Amniotic stem cell (primary cell): ENCODE measurements around the gene TECR.
"Not testable (repeated sequence)": the region's sequence is repeated elsewhere in the genome, so short reads cannot be mapped to it uniquely, and the experiment has no call there.

Experiments
- DNase-seq: peaks from one replicate; lab custom pipeline; 2025; lab: John Stamatoyannopoulos, UW

TECR gene

DNA sequence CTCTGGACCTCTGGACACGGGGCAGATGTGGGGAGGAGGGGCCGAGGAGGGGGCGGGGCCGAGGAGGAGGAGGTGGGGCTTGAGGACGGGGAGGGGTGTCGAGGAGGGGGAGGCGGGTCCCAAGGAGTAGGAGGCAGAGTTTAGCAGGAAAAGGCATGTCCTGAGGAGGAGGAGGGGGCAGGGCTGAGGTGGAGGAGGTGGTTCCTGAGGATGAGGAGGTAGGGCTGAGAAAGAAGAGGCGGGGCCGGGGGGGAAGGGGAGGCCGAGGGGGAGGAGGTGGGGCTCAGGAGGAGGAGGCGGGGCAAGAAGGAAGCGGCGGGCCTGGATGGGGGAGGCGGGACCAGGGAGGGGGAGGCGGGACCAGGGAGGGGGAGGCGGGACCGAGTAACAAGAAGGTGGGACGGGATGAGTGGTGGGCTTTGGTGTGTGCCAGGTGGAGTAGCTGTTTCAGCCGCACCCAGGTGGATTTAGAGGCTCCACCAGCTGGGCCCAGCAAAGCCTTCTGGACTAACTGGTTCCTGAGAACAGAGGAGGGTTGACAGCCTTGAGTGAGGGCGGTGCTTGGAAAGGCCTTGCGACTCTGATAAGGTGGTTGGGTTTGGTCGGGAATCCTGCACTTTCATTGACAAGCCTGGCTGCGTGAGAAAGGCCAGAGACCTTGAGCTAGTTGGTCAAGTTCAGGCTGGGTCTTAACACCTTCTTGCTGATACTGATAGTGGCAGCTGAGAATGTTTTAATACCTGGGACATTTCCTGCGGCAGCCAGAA lies 7.7 kb downstream of the TECR start:
- DNase-seq, result no peak

DNA sequence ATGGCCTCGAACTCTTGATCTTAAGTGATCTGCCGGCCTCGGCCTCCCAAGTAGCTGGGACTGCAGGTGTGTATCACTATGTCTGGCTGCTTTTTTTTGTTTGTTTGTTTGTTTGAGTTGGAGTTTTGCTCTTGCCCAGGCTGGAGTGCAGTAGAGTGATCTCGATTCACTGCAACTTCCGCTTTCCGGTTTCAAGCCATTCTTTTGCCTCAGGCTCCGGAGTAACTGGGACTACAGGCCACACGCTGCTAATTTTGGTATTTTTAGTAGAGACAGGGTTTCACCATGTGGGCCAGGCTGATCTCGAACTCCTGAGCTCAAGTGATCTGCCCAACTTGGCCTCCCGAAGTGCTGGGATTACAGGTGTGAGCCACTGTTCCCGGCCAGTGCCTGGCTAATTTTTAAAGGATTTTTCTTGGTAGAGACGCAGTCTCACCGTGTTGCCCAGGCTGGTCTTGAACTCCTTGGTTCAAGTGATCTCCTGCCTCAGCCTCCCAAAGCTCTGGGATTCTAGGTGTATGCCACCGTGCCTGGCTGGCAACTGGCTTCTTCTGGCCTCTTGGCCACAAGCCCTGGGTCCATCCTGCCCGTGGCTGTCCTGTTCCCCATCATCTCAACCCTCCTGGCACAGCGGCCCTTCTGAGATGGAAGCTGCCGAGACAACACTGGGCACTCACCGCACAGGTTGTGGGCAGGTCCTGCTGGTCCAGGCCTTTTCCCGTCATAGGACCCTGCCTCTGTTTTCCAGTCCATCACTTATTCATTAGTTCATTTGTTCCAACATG lies 11.5 kb downstream of the TECR start:
- DNase-seq, result no peak

DNA sequence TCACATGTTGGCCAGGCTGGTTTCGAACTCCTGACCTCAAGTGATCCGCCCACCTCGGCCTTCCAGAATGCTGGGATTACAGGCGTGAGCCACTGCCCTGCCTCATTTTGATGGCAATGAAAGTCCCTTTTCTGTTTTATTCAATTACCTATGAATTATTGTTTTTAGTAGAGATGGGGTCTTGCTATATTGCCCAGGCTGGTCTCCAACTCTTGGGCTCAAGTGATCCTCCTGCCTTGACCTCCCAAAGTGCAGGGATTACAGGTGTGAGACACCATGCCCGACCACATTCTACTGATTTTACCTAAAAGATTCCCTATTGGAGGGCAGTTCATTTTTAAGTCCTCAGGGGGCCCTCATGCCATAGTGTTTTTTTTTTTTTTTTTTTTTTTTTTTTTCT lies 12.6 kb downstream of the TECR start:
- not testable (repeated sequence) for DNase-seq

DNA sequence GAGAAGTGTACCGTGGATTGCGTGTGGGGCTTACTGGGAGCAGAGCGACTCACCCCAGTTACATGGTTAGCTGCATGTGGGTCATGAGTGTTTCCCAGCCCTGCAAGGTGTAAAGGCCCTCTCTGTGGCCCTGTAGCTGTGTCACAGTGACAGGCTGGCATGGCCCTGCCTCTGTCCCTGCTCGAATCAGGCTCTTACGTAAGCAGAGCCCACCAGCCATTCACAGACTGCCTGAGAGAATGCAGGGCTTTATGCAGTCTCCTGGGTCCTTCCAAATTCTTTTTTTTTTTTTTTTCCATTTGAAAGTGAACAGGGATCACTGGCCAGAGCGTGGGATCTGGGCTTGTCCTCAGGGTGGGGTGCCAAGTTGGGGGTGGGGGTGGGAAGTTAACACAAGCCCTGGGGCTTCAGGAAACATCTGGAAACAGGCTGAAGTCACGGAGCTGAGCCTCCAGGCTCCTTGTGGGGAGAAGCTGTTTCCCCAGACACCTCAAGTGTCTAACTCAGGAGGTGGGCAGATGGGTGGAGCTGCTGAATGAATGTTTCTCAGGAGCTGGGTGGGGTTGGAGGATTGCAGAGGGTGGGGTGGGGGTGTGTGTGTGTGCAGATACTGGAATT lies 13.4 kb downstream of the TECR start:
- DNase-seq, result no peak

DNA sequence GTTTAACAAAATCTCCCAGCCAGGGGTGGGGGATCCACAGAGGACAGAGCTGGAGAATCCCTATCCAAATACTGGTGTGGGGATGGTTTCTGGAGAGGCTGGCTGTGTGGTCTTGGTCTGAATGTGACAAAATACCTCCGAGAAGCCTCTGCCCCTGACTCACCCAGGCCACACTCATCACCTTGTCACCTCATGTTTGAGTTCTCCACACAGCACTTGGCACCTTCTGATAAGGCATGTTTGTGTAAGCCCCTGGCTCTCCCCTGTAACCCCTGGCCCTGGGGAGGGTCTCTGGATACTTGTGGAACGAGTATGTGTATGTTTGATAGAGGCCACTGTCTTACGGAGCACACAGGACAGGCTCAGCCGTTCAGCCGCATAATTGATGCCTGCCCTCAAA lies 14.7 kb downstream of the TECR start:
- DNase-seq, result no peak

DNA sequence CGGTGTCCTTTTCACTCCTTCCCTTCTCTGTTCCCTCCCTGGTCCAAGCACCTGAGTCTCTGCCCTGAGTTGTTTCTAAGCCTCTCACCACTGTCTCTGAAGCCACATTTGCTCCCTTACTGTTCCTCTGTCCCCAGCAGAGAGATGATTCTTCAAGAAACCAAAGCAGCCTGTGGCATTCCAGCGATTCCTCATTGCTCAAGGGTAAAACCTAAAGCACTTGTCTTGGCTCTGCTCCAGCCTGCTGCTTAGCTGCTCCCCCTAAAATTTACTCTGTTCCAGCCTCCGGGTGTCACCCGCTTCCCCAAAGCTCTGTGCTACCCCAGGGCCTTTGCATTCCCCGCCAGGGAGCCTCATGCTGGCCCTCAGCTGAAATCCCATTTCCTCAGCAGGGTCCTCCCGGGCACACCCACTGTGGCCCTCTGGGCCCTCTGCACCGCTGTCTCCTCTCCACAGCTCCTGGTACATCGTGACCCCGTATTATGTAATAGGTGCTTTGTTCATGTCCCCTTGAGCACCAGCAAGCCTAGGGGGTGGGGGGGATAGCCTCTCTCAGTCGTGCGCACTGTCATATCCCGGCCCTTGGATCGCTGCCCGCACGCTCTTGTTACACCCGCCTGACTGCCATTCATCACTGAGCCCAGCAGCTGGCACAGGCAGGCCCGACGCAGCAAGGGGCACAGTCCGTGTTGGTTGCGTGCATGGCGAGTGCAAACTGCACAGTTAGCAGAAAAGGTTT lies 15.8 kb downstream of the TECR start:
- DNase-seq, result no peak

DNA sequence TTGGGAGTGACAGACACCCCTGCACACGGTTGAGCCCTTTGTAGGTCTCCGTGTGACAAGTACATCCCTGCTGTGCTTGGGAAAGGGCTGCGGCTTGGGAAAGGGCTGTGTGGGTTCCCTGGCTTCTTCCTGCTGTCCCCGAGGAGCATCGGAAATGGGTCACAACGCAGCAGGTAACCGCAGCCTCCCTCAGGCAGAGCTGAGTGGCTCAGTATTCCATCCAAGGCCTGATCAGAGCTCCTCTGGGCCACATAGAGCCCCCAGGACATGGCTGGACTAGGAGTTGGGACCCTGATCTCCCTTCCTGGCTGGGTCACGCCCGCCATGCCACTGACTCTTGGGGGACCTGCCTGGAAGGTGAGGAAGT lies 16.3 kb downstream of the TECR start:
- DNase-seq, result no peak

DNA sequence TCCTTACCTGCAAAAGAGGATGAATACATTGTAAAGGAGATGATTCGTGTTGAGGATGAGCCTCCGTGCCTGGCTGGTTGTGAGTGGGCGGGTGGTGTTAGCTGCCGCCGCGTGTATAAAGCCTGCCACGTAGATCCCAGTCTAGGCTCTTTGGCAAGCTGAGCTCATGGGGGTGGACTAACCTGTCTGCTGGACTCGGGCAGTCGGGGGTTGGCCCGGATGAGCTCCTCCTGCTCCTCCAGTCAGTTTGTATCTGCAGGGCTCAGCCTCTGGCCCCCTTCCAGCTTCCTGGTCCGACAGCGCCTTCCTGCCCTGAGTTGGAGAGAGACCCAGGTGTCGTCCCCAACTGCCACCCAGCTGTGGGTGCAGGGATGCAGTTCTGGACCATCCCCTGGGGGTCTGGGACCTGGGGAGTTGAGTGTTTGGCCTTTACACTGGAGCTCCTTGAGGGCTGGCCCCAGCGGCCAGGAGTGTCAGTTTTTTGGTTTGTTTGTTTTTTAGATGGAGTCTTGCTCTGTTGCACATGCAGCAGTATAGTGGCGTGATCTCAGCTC lies 20.9 kb downstream of the TECR start:
- DNase-seq, result no peak

DNA sequence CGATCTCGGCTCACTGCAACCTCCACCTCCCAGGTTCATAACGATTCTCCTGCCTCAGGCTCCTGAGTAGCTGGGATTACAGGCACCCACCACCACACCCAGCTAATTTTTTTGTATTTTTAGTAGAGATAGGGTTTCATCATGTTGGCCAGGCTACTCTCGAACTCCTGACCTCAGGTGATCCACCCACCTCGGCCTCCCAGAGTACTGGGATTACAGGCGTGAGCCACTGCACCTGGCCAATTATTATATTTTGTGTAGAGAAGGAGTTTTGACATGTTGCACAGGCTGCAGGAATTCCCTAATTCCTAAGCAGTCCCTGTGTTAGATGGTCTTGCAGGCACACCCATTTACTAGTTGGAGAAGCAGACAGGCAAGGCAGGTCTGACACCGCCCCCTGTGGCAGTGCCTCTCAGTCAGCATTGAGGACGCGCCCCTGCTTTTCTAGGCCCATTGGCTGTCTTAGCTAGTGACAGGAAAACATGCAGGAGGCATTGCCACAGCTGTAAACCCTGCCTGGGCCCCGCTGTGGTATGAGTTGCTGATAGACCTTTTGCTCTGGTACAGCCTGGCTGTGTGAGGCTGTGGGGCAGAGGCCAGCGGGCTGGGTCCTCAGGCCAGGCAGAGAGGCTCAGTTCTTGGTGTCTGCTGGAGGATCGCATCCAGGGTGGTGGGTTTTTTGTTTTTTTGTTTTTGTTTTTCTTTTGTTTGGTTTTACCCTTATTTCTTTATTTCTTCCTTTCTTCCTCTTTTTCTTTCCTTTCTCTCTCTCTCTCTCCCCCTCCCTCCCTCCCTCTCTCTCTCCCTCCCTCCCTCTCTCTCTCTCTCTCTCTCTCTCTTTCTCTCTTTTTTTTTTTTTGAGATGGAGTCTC lies 22.0 kb downstream of the TECR start:
- not testable (repeated sequence) for DNase-seq

DNA sequence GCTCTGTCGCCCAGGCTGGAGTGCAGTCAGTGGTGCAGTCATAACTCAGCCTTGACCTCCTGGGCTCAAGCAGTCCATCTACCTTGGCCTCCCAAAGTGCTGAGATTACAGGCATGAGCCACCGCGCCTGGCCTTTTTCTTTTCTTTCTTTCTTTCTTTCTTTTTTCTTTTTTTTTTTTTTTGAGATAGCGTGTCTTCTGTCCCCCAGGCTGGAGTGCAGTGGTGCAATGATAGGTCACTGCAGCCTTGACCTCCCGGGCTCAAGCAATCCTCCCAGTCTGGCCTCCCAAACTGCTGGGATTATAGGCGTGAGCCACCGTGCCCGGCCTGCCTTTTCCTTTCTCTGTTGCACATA lies 22.6 kb downstream of the TECR start:
- not testable (repeated sequence) for DNase-seq

DNA sequence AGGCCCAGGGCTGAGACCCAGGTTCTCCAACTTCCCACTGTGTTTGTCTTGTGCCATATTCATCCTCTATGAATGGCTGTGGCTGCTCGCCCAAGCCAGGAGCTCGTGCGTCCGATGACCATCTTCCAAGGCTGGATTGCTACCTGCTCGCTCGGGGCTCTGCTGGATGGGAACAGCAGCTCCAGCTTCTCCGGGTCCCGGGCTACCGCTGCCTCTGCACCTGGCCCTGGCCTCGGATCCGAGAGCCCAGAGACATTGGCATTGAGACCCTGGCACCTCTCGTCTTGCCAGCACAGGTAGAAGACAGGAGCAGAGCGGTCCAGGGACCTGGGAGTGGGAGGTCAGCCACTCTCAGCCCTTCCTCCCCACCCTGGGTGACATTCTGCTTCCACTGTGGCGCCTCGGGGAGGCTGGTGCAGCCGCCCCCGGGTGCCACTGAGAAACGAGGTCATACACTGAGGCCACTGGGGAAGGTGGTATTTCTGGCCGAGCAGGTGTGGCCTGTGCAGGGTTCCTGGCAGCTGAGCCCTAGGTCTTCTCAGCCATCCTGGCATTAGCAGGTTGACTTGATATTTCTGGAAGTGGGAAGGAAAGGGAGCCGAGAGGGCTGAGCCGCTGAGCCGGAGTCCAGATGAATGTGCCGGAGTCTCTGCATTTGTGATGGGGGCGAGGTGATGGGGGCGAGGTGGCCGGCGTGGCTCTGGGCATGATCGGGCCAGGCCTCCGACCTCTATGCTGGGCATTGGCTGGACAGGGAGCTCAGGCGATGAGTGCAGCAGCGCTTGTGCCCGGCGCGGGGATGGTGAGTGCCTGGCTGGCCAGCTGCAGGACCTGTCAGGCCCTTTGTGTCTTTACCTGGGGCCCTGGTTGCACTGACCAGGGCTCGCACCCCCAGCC lies 23.9 kb downstream of the TECR start:
- DNase-seq, result no peak

DNA sequence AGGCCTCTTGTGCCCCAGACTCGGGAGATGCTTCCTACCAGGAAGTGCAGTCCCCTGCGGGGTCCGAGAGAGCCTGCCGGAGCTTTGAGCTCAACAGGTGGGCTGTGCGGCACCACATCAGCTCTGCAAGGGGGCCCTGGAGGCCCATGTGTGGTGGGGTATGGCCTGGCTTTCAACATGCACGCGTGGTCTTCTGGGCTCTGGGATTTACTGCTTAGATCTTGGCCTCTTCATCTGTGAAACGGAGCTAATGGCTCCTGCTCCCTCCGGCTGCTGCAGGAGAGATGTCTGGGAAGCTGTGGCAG lies 24.5 kb downstream of the TECR start:
- no peak for DNase-seq

DNA sequence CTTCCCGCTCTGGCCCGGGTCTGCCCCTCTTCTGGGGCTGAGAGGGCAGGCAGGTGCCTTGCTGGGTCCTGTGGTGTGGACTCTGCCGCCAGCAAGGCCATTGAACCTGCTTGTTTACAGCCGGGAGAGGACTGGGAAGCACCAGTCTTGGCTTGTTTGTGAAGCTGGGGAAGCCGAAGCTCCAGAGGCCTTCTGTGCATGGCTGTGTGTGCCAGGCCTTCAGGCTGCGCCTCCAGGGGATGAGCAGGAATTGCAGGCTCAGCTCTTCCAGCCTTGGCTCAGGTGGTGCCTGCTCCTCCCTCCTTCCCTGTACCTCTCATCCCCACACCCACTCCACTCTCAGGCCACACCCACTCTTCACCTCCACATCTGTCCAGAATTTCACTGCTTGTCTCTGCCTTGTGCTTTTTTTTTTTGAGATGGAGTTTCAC lies 25.0 kb downstream of the TECR start:
- no peak for DNase-seq

DNA sequence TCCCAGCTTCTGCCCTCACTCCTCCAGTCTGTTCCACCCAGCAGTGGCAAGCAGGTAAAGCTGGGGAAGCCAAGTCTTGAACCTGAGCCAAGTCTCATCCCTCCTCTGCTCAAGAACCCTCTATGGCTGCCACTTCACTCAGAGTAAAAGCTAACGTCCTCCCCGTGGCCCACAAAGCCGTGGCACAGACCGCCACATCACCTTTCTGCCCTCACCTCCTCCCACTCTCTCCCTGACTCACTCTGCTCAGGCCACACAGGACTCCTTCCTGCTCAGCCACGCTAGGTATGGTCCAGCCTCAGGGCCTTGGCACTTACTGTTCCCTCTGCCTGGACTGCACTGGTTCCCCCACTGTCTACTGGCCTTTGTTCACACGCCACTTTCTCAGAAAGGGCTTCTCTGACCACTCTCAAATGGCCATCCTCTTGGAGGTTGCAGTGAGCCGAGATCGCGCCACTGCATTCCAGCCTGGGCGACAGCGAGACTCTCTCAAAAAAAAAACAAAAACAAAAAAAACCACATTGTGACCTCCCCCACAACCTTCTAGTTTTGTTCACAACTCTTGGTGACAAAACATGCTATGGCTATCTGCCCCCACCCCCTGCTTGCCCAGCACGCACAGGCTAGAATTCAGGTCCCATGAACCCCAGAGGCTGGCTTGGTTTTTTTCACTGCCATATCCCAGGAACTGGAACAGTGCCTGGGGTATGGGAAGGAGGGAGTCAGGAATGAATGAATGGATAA lies 26.7 kb downstream of the TECR start:
- DNase-seq, result no peak

DNA sequence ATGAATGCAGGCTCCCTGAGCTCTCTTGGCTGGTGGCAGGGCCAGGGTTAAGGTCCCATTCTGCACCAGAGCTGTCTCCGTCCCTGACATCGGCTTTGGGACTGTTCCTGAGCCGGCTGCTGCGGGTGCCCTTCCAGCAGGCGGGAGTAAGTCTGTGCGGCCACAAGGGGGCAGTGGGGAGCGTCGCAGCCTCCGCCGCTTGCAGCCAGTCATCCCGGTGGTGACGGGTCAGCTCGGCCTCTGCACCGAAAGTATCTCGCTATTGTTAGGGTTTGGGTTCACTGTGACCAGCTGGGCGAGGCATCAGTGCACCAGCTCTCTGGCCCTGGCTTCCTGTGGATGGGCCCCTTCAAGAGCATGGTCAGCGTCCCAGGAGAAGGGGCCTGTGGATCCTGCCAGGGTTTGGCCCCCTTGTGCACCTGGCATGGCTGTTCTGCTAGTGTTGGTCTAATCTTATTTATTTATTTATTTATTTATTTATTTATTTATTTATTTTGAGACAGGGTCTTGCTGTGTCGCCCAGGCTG lies 27.3 kb downstream of the TECR start:
- DNase-seq, result peak; percentile 60

DNA sequence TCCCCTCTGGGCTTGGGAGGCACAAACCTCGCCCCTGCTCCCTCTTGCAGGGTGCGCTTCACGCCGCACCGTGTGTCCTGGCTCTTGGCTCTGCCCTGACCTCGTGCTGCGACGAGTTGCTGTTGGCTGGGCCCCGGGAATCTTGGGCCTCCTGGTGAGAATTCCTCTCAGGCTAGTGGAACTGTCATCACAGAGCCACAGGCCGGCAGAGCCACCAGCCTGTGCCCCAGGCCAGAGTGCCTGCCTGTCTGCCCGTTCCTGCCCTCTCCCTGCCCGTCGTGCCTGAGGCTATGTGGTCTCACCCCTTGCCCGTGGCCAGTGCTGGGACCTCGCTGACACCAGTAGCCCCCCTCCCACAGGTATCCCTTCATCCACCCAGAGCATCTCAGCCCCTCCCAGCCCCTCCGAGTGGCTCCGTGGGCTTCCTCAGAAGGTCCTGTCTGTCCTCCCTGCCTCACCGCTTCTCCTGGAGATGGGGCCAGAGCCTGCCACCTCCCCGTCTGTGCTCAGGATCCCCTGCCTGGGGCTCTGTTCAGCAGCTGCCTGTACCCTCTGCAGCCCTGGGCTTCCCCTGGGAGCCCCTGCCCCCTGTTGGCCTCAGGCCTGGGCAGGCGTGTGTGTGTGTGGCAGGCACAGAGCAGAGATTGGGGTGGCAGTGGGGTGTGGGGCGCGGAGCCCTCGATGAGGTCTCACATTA lies 29.1 kb downstream of the TECR start:
- no peak for DNase-seq

DNA sequence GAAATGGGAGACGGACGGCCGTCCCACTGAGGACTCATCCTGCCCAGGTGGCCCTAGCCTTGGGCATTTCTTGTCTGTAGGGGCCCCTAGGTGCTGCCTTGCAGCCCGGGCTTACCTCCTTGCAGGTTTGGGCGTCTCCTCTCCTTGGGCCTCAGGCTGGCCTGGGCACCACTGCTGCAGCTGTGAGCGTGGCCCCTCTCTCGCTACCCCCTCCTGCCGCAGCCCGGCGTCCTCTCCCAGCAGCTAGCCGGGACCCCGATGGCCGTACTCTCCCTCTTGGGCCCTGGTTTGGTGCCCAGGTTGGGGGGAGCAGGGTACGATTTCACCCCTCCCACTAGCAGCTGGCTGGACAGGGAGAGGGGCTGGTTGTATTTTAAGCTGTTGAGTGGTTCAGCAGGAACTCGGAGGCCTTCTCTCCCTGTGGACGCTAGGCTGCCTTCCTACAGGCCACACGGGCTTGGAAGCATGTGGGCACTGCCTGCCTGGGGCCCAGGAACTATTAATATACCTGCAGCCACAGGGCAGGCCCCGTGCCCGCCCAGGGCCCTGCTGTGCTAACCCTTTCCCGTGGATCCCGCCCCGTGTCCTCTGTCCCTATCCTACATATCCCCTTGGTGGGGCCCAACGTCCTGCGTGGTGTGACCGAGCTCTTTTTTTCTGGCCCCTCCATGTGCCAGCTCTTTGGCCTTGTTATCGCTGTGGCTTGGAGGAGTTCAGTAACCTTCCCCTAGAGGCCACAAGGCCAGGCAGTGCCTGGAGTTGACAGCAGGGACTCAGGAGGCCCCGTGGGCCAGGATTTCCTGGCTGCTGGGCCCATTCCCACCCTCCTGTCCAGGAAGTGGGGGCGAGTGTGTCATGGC lies 30.8 kb downstream of the TECR start:
- DNase-seq, result no peak

DNA sequence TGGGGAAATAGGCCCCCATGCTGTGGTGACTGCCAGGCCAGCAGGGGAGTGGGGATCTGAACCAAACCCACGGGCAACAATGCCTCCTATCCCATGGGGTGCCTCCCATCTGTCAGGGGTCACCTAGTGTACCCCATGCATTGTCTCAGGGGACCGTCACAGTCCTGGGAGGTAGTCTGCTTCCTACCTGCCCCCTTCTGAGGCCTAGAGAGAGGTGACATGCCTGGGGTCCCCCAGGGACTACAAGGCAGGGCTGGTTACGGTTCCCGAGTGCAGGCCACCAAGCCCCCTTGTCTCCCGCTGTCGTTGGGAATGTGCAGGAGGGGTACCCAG lies 31.3 kb downstream of the TECR start:
- DNase-seq, result no peak
